Measurements from ENCODE around the gene SCN4A. TPM values are rescaled to one million over a fixed set of nuclear protein-coding genes. Genes with fewer than 3 reads are reported as not detected.
"Not testable (repeated sequence)": the region's sequence is repeated elsewhere in the genome, so short reads cannot be mapped to it uniquely, and the experiment has no call there.

The SCN4A gene
- 1 to 10 TPM in 2 of 3 donors, under 1 TPM in 1; 0.83 to 1.3 (median 1.2) TPM for polyA plus RNA-seq (ENCODE audit: insufficient read length in 3 of 3)
- long read RNA-seq, donor 1, result 0 reads
- long read RNA-seq, donor 2, result 0 reads
- long read RNA-seq, donor 3, result 0 reads
- long read RNA-seq, donor 4, result 0 reads
- long read RNA-seq, donor 5, result 0 reads
- long read RNA-seq, donor 6, result 0 reads
- long read RNA-seq, donor 7, result 0 reads
- long read RNA-seq, donor 8, result 0 reads
- long read RNA-seq, donor 9, result 0 reads
- long read RNA-seq, donor 10, result 0 reads
- long read RNA-seq, donor 11, result 0 reads
- long read RNA-seq, donor 12, result 0 reads
- long read RNA-seq, donor 13, result 0 reads
- long read RNA-seq, donor 14, result 0 reads
- long read RNA-seq, donor 15, result 0 reads
- long read RNA-seq, donor 16, result 0 reads

GRCh38 chr17:63972796-63973195 is at the start of gene SCN4A:
Gene SCN4A, minus strand, starts transcription at chr17:63972918. Its CDS starts 77 bp downstream, at chr17:63972841.
- no peak for DNase-seq (ENCODE audit: extremely low read depth in 1 of 11, low read depth in 9 of 11, low spot score in 4 of 11)

GRCh38 chr17:64020056-64020766 is 47.5 kb upstream of the SCN4A start, which contains the start of gene ICAM2:
Gene ICAM2, minus strand, starts transcription at chr17:64020633. Its CDS starts 13,942 bp downstream, at chr17:64006691.
- DNase-seq (ENCODE audit: extremely low read depth in 1 of 11, low read depth in 9 of 11, low spot score in 4 of 11), result no peak

GRCh38 chr17:64019551-64019961 is 46.8 kb upstream of the SCN4A start:
- not testable (repeated sequence) for DNase-seq (ENCODE audit: extremely low read depth in 1 of 11, low read depth in 9 of 11, low spot score in 4 of 11)

GRCh38 chr17:64017381-64017980 is 44.8 kb upstream of the SCN4A start:
- no peak for DNase-seq (ENCODE audit: extremely low read depth in 1 of 11, low read depth in 9 of 11, low spot score in 4 of 11)

GRCh38 chr17:64016974-64017373 is 44.3 kb upstream of the SCN4A start:
- no peak for DNase-seq (ENCODE audit: extremely low read depth in 1 of 11, low read depth in 9 of 11, low spot score in 4 of 11)

GRCh38 chr17:64016231-64016784 is 43.6 kb upstream of the SCN4A start:
- no peak for DNase-seq (ENCODE audit: extremely low read depth in 1 of 11, low read depth in 9 of 11, low spot score in 4 of 11)

- DNase-seq (ENCODE audit: extremely low read depth in 1 of 11, low read depth in 9 of 11, low spot score in 4 of 11), result no peak
These were observed 42.7 kb upstream of the SCN4A start for GRCh38 chr17:64015447-64015846.

GRCh38 chr17:64009571-64010402 is 37.1 kb upstream of the SCN4A start:
- no peak for DNase-seq (ENCODE audit: extremely low read depth in 1 of 11, low read depth in 9 of 11, low spot score in 4 of 11)

GRCh38 chr17:64008830-64009229 is 36.1 kb upstream of the SCN4A start:
- DNase-seq (ENCODE audit: extremely low read depth in 1 of 11, low read depth in 9 of 11, low spot score in 4 of 11), result no peak

- no peak for DNase-seq (ENCODE audit: extremely low read depth in 1 of 11, low read depth in 9 of 11, low spot score in 4 of 11)
These were observed 35.6 kb upstream of the SCN4A start for GRCh38 chr17:64008346-64008745.

- DNase-seq (ENCODE audit: extremely low read depth in 1 of 11, low read depth in 9 of 11, low spot score in 4 of 11), result no peak
These were observed 35.1 kb upstream of the SCN4A start for GRCh38 chr17:64007838-64008282.

GRCh38 chr17:64007089-64007837 is 34.5 kb upstream of the SCN4A start:
- DNase-seq (ENCODE audit: extremely low read depth in 1 of 11, low read depth in 9 of 11, low spot score in 4 of 11), result not testable (repeated sequence)

- no peak for DNase-seq (ENCODE audit: extremely low read depth in 1 of 11, low read depth in 9 of 11, low spot score in 4 of 11)
These were observed 33.8 kb upstream of the SCN4A start for GRCh38 chr17:64006361-64007088.

- no peak for DNase-seq (ENCODE audit: extremely low read depth in 1 of 11, low read depth in 9 of 11, low spot score in 4 of 11)
These were observed 33.0 kb upstream of the SCN4A start for GRCh38 chr17:64005734-64006167.

- DNase-seq (ENCODE audit: extremely low read depth in 1 of 11, low read depth in 9 of 11, low spot score in 4 of 11), result no peak
These were observed 32.4 kb upstream of the SCN4A start for GRCh38 chr17:64004903-64005733.

GRCh38 chr17:64004218-64004770 is 31.6 kb upstream of the SCN4A start:
- DNase-seq (ENCODE audit: extremely low read depth in 1 of 11, low read depth in 9 of 11, low spot score in 4 of 11), result no peak
